ENCODE results near the gene ALDH1B1.

GRCh38 chr9:38423273-38423972 lies 30.9 kb downstream of the ALDH1B1 start:
- TF ChIP-seq EZH2 (IDR thresholded peaks at IDR 0.05; ENCODE audit: insufficient read depth, poor library complexity, severe bottlenecking) = no peak
- no peak for TF ChIP-seq EZH2phosphoT487 (IDR thresholded peaks at IDR 0.05; ENCODE audit: insufficient read depth, low read depth)
